RWPE1 (cell line): ENCODE measurements around the gene MAP2K1.

ENCODE experiments used
- CTCF ChIA-PET: fragments of 350-600 bp; sonication (Branson Sonifier 250); formaldehyde crosslinking; extraction: SDS; loops from one replicate; lab custom pipeline; 2021; lab: Yijun Ruan, JAX
- POLR2A ChIA-PET: fragments of 400-600 bp; formaldehyde crosslinking; extraction: SDS; loops from one replicate; lab custom pipeline; 2020; ENCODE audit warnings: antibody characterized with exemption; ENCODE audit not compliant: low non-redundant PET; lab: Yijun Ruan, JAX
- DNase-seq: peaks from one replicate; pipeline ENCODE4 v3.0.0; 2012; ENCODE audit warnings: low spot score
- H3K27ac ChIP-seq: fragments of 450-650 bp; 2 replicates; pipeline ENCODE4 v1.5.1; 2017
- CTCF ChIP-seq: fragments of 450-650 bp; conservative IDR thresholded peaks from 2 replicates; pipeline ENCODE4 v1.5.1; 2017; ENCODE audit warnings: low read depth, mild to moderate bottlenecking

The MAP2K1 gene

GRCh38 chr15:66408254-66408653, 21.5 kb downstream of the MAP2K1 start:
- H3K27ac ChIP-seq: no peak overlapping the region
- CTCF ChIA-PET: no interaction called here
- no peak for TF ChIP-seq CTCF
- POLR2A ChIA-PET: no interaction called here
- DNase-seq: no peak

GRCh38 chr15:66408675-66409282, 22.1 kb downstream of the MAP2K1 start:
- CTCF ChIA-PET: no interaction called here
- TF ChIP-seq CTCF: no peak
- POLR2A ChIA-PET: no interaction called here
- no peak for DNase-seq
- H3K27ac ChIP-seq: no peak overlapping the region

- TF ChIP-seq CTCF: no peak
- H3K27ac ChIP-seq: no peak overlapping the region
- ChIA-PET CTCF (no interaction called here), POLR2A (no interaction called here)
- no peak for DNase-seq
These were observed 22.9 kb downstream of the MAP2K1 start for GRCh38 chr15:66409565-66410108.

GRCh38 chr15:66411190-66411589, 24.5 kb downstream of the MAP2K1 start:
- no peak for TF ChIP-seq CTCF
- POLR2A ChIA-PET: no interaction called here
- no peak overlapping the region for H3K27ac ChIP-seq
- DNase-seq: no peak
- CTCF ChIA-PET: interaction anchor here (0.6 to 1.2 kb wide), 2 partner anchors 87 to 491 kb away, joined by 3 to 6 read pairs; partner anchors contain the start of gene SNAPC5

- H3K27ac ChIP-seq: no peak overlapping the region
- no peak for TF ChIP-seq CTCF
- CTCF ChIA-PET: no interaction called here
- DNase-seq: no peak
- POLR2A ChIA-PET: no interaction called here
These were observed 25.5 kb downstream of the MAP2K1 start for GRCh38 chr15:66412220-66412619.

- no peak overlapping the region for H3K27ac ChIP-seq
- no peak for TF ChIP-seq CTCF
- CTCF ChIA-PET: interaction anchor here (0.6 to 0.7 kb wide), 2 partner anchors 9 to 451 kb away, joined by 3 to 5 read pairs; no protein-coding TSS in a partner anchor
- DNase-seq: no peak
- POLR2A ChIA-PET: no interaction called here
These were observed 26.9 kb downstream of the MAP2K1 start for GRCh38 chr15:66413579-66413978.
